GM18870 (cell line): ENCODE measurements around the gene MC2R.

Experiments
- ATAC-seq: cut with Tn5 transposase; IDR thresholded peaks from one replicate; pipeline ENCODE4 v1.9.1; 2021; ENCODE audit warnings: moderate library complexity; ENCODE audit not compliant: unreplicated experiment

MC2R gene

DNA sequence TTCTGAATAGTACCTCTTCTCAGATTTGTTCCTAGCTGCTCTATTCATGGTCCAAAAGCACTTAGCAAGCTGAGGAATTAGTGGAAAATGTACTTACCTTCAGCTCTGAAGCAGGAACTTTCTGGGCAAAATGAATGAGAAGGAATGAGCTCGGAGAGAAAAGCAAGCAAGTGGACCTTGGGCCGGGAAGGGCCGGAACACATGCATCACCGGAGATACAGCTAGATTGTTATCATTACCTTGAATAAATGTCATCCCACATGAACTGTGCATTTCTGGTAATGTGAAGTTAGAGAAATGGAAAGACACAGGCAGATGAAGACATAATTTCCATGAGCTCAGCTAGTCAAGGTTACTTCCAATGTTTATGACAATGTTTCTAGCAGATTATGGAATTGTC is at the start of gene MC2R:
Gene MC2R, minus strand, starts transcription at position 146 of the 400 bp plus-strand sequence. CDS start 30,018 bp downstream, outside the sequence.
- no peak for ATAC-seq

DNA sequence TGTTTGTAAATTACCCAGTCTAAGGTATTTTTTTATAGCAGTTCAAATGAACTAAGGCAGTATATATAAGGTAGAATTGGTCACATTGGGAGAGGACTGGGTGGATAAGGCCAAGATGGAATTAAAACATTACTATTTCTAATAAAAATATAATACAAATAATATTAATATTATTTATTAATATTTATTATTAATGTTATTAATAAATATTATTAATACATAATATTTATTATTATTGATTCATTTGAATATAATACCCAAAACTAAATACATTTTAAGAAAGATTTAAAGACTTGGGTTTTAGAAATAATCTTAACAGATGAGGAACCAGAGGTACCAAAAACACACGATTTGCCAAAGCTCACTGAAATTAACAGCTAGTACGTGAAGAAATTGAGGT is 30.5 kb upstream of the MC2R start:
- no peak for ATAC-seq

DNA sequence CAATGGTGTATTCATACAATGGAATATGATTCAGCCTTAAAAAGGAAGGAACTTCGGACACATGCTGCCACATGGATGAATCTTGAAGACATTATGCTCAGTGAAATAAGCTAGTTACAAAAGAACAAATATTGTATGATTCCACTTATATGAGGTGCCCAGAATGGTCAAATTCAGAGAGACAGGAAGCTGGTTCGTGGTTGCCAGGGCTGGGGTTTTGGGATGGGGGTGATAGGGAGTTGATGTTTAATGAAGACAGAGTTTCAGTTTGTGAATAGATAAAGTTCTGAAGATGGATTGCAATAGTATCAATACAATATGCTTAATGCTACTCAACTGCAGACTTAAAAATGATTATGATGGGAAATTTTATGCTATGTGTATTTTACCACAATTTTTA is 28.0 kb upstream of the MC2R start:
- no peak for ATAC-seq

DNA sequence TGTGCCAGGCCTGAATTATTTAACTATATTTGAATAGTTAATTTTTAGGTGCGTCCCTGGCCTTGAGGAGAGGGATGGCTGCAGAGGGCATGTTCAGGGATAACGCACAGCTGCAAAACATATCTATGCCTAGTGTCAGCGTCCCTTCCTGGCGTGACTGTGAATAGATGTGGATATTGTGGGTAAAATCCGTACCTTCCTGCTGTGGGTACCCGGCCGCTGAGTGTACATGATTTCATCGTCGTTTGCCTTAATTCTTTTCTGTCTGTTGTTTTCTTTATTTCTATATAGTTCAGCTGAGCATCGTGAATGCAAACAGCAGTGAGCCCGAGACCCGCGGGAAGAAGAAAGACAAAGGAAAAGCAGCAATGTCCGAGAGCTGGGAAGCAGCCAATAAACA is 25.0 kb upstream of the MC2R start:
- no peak for ATAC-seq

DNA sequence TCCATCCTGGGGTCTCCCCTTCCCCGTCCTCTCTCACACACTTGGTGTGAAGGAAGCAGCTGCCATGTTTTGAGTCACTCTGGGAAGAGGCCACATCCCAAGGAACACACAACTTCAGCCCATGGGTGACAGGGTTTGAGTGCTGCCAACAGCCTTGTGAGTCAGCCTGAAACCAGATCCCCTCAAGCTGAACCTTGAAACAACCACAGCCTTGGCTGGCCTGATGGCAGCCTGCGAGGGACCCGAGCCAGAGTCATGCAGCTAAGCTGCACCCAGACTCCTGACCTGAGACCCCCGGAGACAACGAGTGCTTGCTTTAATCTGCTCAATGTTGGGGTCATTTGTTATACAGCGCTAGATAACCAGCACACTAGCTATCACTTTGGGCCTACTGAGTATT is 19.3 kb upstream of the MC2R start:
- ATAC-seq: no peak

DNA sequence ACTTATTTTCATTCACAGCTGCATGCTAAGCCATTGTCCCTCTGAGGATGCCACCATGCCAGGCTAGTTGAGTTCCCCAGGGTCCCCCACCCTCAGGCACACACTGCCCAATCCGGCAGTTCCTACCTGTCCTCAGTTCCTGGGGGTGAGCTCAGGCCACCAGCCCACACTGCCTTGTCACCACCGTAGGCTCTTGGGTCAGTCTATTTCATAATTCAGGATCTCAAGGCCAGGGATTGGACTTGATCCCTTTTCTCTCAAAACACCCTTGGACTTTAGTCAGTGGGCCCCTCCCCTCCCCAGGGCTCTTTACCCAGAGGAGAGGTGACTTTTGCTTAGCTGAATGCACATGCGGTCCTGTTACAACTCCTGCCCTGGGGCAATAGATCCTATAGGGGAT is 18.7 kb upstream of the MC2R start:
- no peak for ATAC-seq

DNA sequence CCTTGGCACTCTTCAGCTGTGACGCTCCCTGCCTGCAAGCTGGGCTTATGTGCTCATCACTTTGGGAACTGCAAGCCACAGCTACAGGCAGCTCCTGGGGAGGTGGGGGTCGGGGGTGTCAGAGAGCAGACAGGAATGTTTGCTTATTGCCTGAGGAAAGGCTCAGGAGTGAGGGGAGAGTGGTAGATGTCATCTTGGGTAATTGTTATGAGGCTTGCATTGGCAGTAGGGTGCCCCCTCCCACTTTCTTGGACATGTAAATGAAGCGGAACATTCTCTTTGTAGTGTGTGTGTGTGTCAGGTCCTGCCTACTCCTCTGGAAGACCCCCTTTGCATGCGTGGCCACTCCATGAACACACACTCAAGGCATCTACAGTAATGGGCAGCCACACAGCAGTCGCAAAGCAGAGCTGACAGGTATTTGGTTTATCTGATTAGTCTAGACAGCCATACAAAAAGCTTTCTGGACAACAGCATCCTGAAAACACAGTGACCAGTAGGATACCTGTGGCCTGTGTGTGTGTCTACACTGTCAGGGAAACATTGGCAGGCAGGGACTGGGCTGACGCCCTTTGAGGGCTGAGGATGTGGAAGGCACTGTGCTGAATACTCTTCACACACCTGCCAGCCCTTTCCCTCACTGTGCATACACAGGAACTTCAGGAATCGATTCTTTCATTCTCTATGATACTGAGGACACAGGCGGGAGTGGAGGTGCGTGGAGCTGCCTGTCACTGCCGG is 17.1 kb upstream of the MC2R start:
- ATAC-seq: no peak

DNA sequence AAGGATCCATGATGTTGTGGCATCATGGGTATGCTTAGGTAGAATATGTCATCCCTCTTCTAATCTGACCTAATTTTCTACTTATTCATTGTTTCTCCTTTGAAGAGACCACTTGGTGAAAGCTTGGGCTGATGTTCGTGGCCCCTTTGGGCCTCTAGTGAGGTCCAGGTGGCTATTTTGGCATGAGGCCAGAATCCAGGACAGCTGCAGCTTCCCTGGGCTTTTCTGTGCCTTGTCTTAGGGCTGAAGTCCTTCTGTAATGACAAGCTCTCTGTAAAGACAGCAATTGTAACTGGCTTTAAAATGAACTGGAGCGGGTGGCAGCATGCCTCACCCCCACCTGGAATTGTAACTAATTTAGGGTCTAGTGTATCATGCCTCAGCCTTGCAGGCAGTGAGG is 15.6 kb upstream of the MC2R start:
- no peak for ATAC-seq

DNA sequence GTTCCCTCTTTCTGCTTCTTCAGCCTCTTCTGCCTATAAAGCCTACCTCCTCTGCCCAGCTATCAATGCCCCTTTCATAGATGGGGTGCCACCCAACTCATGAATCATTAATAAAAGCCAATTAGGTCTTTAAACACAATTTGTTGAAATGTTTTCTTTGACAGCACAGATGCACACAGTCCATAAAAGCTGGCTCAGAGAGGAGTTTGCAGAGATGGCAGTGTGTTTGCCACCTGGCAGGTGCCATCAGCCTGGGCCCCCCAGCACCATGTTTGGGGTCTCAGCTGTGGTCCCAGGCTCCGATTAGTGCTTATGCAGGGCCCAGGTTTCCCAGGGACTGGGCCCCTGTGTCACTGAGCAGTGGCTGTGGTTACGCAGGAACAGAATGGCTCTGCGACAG is 7.9 kb upstream of the MC2R start:
- no peak for ATAC-seq

DNA sequence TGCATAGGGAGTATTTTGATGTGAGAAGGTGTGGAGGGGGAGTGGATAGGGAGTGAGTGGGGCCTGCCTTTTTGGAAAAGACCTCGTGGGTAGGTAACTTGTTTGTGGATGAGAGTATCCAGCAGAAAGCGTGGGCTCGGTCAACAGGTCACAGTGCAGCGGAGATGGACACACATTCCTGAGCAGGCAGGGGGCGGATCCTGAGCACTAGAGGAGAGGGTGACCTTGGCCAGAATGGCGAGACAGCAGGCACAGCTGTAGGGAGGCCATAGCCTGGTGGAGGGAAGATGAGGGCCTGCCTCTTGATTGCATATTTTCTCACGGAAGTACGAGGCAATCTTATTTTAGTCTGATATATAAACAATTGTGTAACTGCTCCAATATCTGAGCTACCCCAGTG is 3.6 kb upstream of the MC2R start:
- ATAC-seq: no peak

DNA sequence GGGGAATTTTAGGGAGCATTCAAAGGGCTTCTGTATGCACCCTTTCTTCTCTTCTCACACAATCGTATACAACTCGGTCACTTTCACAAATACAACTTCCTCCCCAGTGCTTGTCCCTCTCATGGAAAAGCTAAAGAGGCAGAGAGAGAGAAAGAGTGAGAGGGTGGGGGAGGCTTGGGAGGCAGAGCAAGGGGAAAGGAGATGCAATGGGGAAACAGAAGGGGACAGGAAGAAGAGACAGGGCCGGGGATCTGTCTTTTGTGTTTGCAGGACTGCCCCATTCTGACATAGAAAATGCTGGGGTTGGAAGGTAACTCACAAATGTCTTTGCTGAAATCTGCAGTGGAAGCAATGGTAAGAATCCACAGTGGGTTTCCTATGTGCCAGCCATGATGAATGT is 2.1 kb upstream of the MC2R start:
- no peak for ATAC-seq

DNA sequence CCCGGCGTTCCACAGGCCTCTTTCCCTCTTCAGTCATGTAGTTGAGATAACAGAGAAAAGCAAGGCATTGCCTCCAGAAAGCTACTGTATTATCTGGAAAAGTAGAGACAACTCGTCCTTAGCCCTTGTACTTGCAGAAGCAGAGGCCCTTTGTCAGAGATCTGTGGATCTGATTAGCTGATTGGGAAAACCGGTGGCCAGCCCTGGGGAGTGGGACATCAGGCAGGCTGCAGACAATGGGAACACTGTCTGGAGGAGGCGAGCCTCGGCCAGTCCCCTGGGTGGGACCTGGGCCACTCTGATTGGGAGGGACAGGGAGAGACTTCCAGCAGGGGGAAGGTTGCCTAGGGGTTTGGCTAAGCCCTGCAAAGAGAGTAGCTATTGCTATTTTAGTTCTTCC is 1.2 kb upstream of the MC2R start:
- no peak for ATAC-seq

DNA sequence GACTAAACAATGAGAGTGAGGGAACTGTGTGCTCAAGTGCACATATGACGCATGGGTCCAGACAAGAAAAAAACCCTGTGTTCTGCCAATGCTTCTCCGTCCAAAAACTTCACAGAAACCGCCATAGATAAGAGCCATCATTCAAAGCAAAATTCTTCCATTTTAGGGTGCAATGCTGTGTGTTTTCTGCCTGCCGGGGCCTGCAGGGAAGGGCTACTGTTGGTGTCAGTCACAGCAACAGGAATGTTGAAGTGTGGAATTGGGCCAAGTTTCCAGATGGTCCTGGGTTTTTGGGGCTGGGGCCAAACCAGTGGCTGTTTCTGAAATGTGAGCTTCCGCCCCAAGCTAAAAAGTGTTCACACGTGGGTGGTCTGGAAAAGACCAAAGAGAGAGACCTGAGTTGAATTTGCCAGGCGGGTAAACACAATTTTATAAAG is 677 bp upstream of the MC2R start:
- ATAC-seq: no peak

DNA sequence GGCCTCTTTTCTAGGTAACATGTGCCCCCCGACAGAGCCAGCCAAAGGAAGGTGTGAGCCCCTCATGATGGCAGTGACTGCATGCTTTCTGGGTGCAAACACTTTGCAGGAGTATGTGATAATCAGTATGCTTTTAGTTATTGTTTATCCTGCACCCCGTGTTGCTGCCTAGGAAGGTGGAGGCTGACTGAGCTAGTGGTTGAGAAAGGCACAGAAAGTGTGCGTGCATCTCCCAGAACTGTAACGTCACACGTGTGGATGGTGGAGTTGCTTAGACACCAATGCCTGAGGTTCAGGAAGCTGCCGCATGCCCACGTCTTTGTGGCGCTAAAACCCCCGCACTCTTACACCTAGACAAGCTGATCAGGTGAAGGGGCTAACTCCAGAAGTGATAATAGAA is 580 bp downstream of the MC2R start:
- no peak for ATAC-seq

DNA sequence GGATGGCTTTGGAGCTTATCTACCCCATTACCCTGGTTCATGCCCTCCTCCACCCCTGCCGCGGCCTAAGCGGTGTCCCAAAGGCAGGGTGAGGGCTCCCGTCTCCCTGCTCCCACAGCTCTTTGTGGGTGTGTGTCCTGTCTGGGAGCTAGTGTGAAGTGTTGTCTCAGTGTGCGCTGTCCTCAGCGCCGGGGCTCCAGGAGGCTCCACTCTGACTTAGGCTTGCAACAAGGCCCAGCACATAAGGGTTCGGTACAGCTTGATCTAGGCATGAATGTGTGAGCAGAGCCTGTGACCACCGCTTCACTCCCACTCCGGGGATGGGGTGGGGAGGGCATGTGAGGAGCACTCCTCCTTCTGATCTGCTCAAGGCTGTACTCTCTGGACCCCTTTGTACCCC is 1.2 kb downstream of the MC2R start:
- ATAC-seq: no peak

DNA sequence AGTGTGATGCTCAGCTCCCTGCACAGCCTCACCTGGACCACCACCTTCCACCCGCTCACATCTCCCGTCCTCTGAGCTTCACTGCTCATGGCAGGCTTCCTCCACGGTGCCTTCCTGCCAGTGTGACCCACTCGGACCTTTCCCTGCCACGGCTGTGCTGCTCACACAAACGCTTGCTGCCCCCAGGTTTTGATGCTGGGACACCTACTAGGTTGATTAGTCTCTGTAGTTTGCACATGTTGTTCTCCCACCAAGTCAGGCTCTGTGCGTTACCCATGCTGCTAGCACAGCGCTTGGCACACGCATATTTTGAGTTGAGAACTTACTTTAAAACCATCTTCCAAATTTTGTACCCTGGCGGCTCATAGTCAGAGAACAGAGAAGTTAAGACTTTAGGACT is 2.1 kb downstream of the MC2R start:
- ATAC-seq: no peak

DNA sequence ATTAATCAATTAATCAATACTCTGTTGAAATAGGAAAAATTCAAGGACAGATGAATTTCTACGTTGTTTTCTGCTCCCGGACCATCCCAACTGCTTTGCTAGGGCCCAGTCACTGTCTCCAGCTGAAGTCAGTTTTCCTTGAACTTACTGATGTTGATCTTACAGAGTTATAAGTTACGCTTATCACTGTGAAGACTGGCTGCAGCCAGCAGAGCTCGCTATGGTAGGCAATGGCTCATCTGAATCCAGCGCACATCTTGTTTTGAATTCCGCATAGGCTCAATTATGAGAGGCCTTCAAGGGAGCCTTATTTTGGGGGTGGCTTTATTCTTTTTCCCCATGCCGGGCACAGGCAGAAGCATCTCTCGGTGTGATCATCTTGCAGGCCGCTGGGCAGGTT is 2.7 kb downstream of the MC2R start:
- no peak for ATAC-seq

DNA sequence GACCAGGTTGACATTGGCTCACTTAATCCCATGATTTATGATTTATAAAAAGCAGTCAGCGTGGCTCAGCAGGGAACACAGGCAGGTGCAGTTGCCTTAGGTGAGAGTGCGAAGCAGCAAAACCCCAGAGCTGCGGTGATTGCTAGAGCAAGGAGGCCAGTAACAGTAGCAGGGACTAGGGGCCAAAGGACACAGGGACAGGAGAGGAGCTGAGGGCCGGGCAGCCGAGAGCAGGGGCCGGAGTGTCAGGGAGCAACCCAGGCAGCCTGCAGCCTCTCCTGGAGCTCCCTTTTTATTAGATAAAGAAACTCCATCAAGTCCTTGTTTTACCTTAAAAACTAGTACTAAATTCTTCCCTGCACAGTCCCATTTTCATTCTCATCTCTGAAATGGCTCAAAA is 4.3 kb downstream of the MC2R start:
- ATAC-seq: no peak

DNA sequence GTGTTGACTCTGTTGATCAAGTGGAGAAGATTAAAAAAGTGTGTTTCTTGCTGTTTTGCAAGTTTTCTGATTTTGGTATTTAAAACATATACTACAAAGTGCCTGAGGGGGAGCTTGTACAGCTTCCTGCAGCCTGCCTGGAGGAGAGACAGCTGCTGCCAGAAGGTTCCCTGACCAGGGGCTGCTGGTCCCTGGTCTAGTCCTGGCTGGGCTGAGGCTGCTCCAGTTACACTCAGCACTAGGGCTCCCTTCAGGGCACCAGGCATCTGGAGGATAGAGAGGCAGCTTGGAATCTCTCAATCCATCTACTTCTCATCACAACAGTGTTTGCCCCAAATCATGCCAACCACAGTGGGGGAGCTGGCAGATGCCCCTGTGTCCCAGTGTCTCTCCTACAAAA is 4.8 kb downstream of the MC2R start:
- ATAC-seq: no peak

DNA sequence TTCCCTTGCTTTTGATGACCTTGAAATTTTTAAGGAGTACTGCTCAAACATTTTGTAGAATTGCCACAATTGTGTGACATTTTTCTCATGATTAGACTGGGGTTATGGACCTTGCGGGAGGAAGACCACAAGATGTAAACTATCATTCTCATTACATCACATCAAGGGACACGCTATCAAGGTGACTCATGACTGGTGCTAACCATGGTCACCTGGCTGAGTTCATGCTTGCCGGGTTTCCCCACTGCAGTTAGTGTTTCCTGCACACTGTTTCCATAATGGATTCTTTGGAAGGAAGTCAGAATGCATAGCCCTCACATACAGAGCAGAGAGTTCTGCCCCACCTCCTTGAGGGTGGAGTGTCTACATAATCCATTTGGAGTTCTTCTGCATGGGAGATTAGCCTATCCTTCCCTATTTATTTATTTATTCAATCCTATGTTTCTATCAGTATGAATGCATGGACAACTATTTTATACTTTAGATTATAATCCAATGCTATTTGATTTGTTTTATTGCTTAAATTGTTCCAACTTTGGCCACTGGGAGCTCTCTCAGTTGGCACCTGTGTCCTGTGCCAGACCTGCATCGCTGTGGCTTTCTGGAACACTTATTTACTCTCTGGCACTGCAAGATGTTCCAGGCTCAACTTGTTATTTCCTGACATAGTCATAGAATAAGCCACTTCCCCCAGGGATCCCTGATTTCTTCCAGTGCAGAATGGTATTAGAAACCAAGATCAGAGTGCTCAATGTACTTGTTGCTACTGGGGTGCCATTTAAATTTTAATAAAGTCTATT is 6.0 kb downstream of the MC2R start:
- no peak for ATAC-seq

DNA sequence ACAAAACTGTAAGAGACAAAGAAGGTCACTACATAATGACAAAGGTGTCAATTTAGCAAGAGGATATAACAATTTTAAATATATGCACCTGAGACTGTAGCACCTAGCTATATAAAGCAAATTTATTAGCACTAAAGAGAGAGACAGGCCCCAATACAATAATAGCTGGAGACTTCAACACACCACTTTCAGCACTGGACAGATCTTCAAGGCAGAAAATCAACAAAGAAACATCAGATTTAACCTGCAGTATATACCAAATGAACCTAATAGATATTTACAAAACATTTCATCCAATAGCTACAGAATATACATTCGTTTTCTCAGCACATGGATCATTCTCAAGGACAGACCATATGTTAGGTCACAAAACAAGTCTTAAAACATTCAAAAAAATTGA is 14.7 kb downstream of the MC2R start:
- ATAC-seq: no peak

DNA sequence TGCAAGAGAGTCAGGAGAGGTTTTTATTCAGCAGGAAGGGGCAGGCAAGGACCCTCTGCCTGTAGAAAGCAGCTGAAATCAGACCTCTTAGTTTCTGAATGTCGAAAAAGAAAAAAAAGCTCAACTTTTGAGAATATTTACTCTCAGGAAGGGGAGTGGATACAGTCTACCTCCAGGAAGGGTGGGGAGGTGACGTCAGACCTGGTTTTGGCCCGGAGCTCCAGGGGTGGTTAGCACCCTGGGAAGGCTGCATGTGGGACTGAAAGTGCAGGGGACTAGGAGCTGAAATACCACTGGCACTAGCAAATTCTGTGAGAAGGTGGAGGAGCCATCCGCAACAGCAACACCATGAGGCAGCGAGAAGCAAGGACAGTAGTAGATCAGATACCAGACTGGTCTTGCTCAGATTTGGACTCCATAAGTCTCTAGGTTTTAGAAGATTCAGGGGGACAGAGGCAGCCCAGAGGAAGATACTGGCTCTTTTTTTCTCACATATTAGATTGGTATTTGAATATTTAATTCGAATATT is 19.8 kb downstream of the MC2R start:
- no peak for ATAC-seq
